ENCODE results near the gene RIPK4.
A peak's percentile ranks its signal among the peaks of the same experiment; 100 is the strongest.

Gene RIPK4

GRCh38 chr21:41759214-41759840, 7.5 kb downstream of the RIPK4 start:
- Mint-ChIP-seq H3K4me3 (no peak overlapping the region), H3K4me1 (ENCODE audit: low read depth) (peaks cover 13% of the 10 kb centered on the region), H3K36me3 (ENCODE audit: low read depth) (no peaks in the 10 kb centered on the region), H3K27ac (no peak overlapping the region), H3K27me3 (peaks cover 53% of the 10 kb centered on the region), H3K9me3 (no peaks in the 10 kb centered on the region)
- no peak for DNase-seq

- Mint-ChIP-seq H3K27ac (no peak overlapping the region), H3K4me3 (no peak overlapping the region), H3K27me3 (peaks cover 46% of the 10 kb centered on the region), H3K4me1 (ENCODE audit: low read depth) (peaks cover 13% of the 10 kb centered on the region), H3K36me3 (ENCODE audit: low read depth) (no peaks in the 10 kb centered on the region), H3K9me3 (no peaks in the 10 kb centered on the region)
- no peak for DNase-seq
Observed at GRCh38 chr21:41758550-41758949, 8.3 kb downstream of the RIPK4 start.

- Mint-ChIP-seq H3K4me1 (ENCODE audit: low read depth) (peaks cover 3% of the 10 kb centered on the region), H3K36me3 (ENCODE audit: low read depth) (no peaks in the 10 kb centered on the region), H3K27ac (no peak overlapping the region), H3K27me3 (peaks cover 22% of the 10 kb centered on the region), H3K4me3 (no peak overlapping the region), H3K9me3 (no peaks in the 10 kb centered on the region)
- no peak for DNase-seq
Observed at GRCh38 chr21:41755934-41756773, 10.7 kb downstream of the RIPK4 start.

DNA sequence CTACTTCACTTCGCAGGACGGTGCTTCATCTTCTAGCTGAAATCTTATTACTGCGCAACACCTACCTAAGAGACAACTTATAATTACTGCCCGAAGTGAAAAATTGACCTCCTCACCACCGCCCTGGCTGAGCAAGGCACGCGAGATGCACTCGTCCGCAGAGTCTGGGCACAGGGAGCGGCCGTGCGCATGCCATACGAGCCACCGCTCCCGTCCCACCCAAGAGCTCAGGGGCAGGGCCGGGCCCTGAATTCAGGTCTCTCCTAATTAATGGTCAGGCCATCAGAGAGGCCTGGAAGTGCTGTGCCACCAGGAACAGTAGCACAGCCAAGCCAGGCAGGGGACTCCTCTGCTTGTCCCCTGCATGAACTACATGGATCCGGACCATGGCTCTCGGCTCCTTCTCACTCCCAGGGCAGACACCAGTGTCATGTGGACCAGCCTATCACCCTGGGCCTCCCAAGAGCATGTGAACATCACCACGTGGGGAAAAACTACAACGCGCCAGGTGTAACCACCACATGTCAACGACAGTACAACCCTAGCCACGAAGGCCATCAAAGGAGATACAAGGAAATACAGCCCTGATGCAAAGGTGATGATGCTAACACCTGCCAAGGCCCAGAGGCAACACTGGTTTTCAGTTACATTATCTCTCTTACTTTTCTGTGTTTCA, 11.5 kb downstream of the RIPK4 start:
- no peaks in the 10 kb centered on the region for H3K4me1 Mint-ChIP-seq (ENCODE audit: low read depth)
- no peaks in the 10 kb centered on the region for H3K9me3 Mint-ChIP-seq
- no peak overlapping the region for H3K27ac Mint-ChIP-seq
- no peak overlapping the region for H3K4me3 Mint-ChIP-seq
- peaks cover 14% of the 10 kb centered on the region for H3K27me3 Mint-ChIP-seq
- H3K36me3 Mint-ChIP-seq (ENCODE audit: low read depth), result no peaks in the 10 kb centered on the region
- DNase-seq, result no peak

DNA sequence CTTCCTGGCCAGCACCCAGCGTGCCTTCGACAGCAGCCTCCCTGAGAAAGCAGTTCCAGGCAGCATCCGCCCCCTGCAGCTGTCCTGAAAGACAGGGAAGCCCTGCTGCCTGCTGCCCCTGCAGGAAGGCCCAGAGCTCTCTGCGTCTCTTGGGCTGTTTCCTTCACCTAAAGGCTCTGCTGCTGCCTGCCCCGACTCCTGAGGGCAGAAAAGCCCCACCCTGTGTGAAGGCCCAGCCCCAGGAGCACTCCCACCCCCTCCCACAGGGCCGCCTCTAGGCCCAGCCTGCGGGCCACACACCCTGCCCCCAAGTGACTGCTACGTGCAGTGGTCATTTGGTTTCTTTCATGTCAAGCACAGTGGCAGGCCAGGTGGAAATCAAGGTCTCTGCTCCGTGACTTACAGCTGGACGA, 12.4 kb downstream of the RIPK4 start:
- DNase-seq, result no peak
- no peaks in the 10 kb centered on the region for H3K4me1 Mint-ChIP-seq (ENCODE audit: low read depth)
- H3K27ac Mint-ChIP-seq, result no peak overlapping the region
- H3K27me3 Mint-ChIP-seq, result peaks cover 5% of the 10 kb centered on the region
- no peaks in the 10 kb centered on the region for H3K36me3 Mint-ChIP-seq (ENCODE audit: low read depth)
- no peaks in the 10 kb centered on the region for H3K9me3 Mint-ChIP-seq
- no peak overlapping the region for H3K4me3 Mint-ChIP-seq

DNA sequence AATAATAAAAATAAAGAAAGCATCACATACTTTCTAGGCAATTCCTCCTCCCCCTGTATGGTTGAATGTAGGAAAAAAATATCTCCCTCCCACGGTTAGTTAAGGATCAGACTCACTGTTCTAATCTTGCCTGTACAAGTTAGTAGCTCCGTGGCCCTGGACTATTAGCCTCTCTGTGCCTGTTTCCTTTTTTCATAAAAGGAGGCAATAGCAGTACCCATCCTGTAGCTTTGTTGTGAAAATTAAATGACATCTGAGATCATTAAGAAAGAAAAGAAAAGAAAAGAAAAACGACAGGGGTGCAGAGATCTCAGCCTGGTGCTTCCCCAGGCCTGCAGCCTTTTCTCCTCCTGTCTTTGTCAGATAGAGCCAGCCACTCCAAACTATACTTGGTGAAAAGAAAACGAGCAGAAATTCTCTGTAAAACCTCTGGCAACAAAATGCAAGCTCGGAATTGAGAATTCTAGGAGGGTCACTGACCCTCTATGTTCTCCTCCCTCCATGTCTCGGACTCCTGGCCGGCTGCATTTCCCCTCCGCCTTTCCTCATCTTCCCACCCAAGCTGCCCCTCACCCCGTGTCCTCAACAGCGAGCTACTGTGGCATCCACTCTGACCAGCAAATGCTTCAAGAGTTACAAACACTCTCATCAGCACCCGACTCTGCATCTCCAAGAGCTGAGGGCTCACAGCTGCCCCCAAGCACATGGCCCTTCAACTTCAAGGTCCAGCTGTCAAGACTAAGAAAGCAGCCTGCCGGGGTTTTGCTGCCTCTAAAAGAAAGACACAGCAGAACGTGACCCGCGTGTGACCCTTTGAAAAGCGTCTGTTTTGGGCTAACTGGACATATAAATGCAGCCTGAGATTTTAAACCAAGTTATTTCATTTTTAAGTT, 13.6 kb downstream of the RIPK4 start:
- no peak for DNase-seq
- no peak overlapping the region for H3K27ac Mint-ChIP-seq
- H3K9me3 Mint-ChIP-seq, result no peaks in the 10 kb centered on the region
- no peaks in the 10 kb centered on the region for H3K4me1 Mint-ChIP-seq (ENCODE audit: low read depth)
- no peaks in the 10 kb centered on the region for H3K36me3 Mint-ChIP-seq (ENCODE audit: low read depth)
- no peak overlapping the region for H3K4me3 Mint-ChIP-seq
- no peaks in the 10 kb centered on the region for H3K27me3 Mint-ChIP-seq

- H3K9me3 Mint-ChIP-seq, result no peaks in the 10 kb centered on the region
- no peaks in the 10 kb centered on the region for H3K36me3 Mint-ChIP-seq (ENCODE audit: low read depth)
- no peaks in the 10 kb centered on the region for H3K27me3 Mint-ChIP-seq
- no peak for DNase-seq
- no peak overlapping the region for H3K4me3 Mint-ChIP-seq
- no peak overlapping the region for H3K27ac Mint-ChIP-seq
- H3K4me1 Mint-ChIP-seq (ENCODE audit: low read depth), result no peaks in the 10 kb centered on the region
Observed at GRCh38 chr21:41752231-41752681, 14.6 kb downstream of the RIPK4 start.

GRCh38 chr21:41751611-41752011, 15.2 kb downstream of the RIPK4 start:
- H3K36me3 Mint-ChIP-seq (ENCODE audit: low read depth), result no peaks in the 10 kb centered on the region
- H3K4me1 Mint-ChIP-seq (ENCODE audit: low read depth), result no peaks in the 10 kb centered on the region
- H3K4me3 Mint-ChIP-seq, result no peak overlapping the region
- H3K27ac Mint-ChIP-seq, result peak overlapping the region; percentile 33
- no peaks in the 10 kb centered on the region for H3K9me3 Mint-ChIP-seq
- H3K27me3 Mint-ChIP-seq, result no peaks in the 10 kb centered on the region
- no peak for DNase-seq

- no peak overlapping the region for H3K4me3 Mint-ChIP-seq
- H3K36me3 Mint-ChIP-seq (ENCODE audit: low read depth), result no peaks in the 10 kb centered on the region
- H3K27me3 Mint-ChIP-seq, result no peaks in the 10 kb centered on the region
- no peak overlapping the region for H3K27ac Mint-ChIP-seq
- H3K4me1 Mint-ChIP-seq (ENCODE audit: low read depth), result no peaks in the 10 kb centered on the region
- no peak for DNase-seq
- H3K9me3 Mint-ChIP-seq, result no peaks in the 10 kb centered on the region
Observed at GRCh38 chr21:41750532-41751151, 16.2 kb downstream of the RIPK4 start.

DNA sequence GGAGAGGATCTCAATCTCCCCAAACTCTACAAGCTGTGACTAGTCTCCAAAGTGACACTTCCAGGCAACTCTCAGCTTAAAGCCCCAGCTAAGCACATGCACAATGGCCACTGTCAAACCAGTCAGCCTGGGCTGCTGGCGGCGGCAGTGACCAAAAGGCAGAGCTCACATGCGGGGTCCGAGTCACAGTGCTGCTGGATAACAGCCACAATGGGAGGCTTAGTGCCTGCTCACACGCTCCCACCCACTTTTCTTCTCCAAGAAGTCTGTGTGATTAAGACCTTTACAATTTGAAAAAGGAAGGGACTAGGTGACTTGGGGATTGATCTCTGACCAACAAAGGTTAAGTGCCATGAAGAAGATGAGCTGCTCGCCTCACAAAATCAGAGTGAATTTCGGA, 16.8 kb downstream of the RIPK4 start:
- no peaks in the 10 kb centered on the region for H3K27me3 Mint-ChIP-seq

DNA sequence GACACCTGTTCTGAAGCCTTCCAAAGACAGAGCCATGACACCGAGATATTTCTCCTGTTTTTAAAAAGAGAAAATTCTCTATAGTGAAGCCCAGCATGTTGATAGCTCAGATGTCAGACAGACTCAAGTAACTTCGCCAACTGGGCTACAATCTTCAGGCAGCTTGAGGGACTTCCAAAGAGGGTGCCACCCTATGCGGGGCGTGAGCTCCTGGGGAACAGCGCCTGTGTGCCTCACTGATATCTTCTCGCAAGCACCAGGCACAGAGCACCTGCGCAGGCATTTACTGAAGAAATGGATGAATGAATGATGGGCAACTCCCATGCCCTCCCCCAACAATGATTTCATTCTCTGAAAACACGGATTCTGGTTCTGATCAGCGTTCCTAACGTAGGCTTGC, 17.6 kb downstream of the RIPK4 start:
- H3K4me1 Mint-ChIP-seq (ENCODE audit: low read depth), result no peaks in the 10 kb centered on the region
- H3K36me3 Mint-ChIP-seq (ENCODE audit: low read depth), result no peaks in the 10 kb centered on the region

More for the DNA sequence above, 16.8 kb downstream of the RIPK4 start:
- Mint-ChIP-seq H3K4me1 (ENCODE audit: low read depth) (no peaks in the 10 kb centered on the region), H3K9me3 (no peaks in the 10 kb centered on the region), H3K4me3 (no peak overlapping the region), H3K36me3 (ENCODE audit: low read depth) (no peaks in the 10 kb centered on the region), H3K27ac (no peak overlapping the region)
- no peak for DNase-seq

GRCh38 chr21:41747943-41748738, 18.7 kb downstream of the RIPK4 start:
- peaks cover 4% of the 10 kb centered on the region for H3K27me3 Mint-ChIP-seq
- no peaks in the 10 kb centered on the region for H3K4me1 Mint-ChIP-seq (ENCODE audit: low read depth)
- no peaks in the 10 kb centered on the region for H3K36me3 Mint-ChIP-seq (ENCODE audit: low read depth)
- H3K27ac Mint-ChIP-seq, result no peak overlapping the region
- no peak for DNase-seq
- H3K9me3 Mint-ChIP-seq, result no peaks in the 10 kb centered on the region
- no peak overlapping the region for H3K4me3 Mint-ChIP-seq

More for the DNA sequence above, 17.6 kb downstream of the RIPK4 start:
- DNase-seq, result no peak
- Mint-ChIP-seq H3K27ac (no peak overlapping the region), H3K9me3 (no peaks in the 10 kb centered on the region), H3K4me3 (no peak overlapping the region), H3K27me3 (peaks cover 2% of the 10 kb centered on the region)

DNA sequence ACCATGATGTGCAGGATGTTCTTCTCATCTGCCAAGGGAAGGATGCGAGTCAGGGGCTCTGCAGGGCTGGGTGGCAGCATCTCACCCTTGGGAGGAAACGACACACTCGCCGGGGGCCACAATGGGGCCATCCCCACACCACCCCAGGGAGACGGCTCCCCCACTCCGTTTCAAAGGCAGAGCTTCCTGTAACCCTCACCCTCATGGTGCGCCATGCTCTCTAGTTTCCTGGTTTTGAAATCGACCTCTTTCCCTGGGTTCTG, 20.2 kb downstream of the RIPK4 start:
- Mint-ChIP-seq H3K27ac (no peak overlapping the region), H3K36me3 (ENCODE audit: low read depth) (no peaks in the 10 kb centered on the region), H3K9me3 (no peaks in the 10 kb centered on the region), H3K4me1 (ENCODE audit: low read depth) (no peaks in the 10 kb centered on the region), H3K27me3 (peaks cover 4% of the 10 kb centered on the region), H3K4me3 (no peak overlapping the region)
- DNase-seq, result no peak

Data from activated T-cell treated with anti-CD3 and anti-CD28 coated beads, Interleukin-2, amount 50 U/mL, for 24 hours (primary cell).